ENCODE data around the gene RGS12. TPM values are rescaled to one million over a fixed set of nuclear protein-coding genes. Genes with fewer than 3 reads are reported as not detected.

RGS12 gene
- total RNA-seq, 1 donor from 2014 or later: 28.2 TPM

DNA sequence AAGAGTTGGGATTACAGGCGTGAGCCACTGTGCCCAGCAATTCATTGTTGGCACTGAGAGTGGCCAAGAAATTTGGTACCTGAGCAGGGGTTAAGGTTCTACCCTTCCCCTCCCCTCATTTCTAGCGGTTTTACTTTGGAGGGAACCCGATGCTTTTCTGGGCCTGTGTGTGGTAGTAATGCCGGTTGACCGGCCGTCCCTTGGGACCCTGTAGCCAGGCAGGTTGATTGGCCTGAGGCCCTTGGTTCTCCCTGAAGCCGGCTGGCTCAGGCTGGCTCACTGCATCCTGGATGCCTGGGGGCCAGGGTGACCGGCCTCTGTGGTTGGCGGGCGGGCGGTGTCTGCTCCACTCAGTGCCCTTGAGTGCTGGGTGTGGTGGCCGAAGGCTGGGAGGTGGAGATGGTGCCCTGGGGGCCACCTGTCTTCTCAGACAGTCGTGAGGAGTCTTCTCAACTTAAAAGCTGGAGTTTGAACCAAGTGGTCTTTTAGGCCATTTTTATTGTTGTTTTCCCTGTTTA lies 45.6 kb downstream of the RGS12 start:
- no peak overlapping the region for H3K27ac ChIP-seq (ENCODE audit: low read depth, low read length)
- H3K36me3 ChIP-seq (ENCODE audit: control insufficient read depth in 3 of 3, insufficient read depth in 3 of 3, low read length in 3 of 3): no peaks in the 10 kb centered on the region
- H3K4me3 ChIP-seq (ENCODE audit: low read length in 3 of 3): no peak overlapping the region
- no peaks in the 10 kb centered on the region for H3K27me3 ChIP-seq (ENCODE audit: control insufficient read depth in 3 of 3, insufficient read depth in 3 of 3, low read length in 3 of 3)
- H3K9ac ChIP-seq (ENCODE audit: low read depth in 1 of 3, low read length in 3 of 3): no peak overlapping the region
- peaks cover 5 to 17% (median 13%) of the 10 kb centered on the region in 3 donors for H3K4me1 ChIP-seq (ENCODE audit: control insufficient read depth in 3 of 3, insufficient read depth in 3 of 3, low read length in 3 of 3)
- no peaks in the 10 kb centered on the region for H3K9me3 ChIP-seq (ENCODE audit: control insufficient read depth in 3 of 3, low read length in 3 of 3)

DNA sequence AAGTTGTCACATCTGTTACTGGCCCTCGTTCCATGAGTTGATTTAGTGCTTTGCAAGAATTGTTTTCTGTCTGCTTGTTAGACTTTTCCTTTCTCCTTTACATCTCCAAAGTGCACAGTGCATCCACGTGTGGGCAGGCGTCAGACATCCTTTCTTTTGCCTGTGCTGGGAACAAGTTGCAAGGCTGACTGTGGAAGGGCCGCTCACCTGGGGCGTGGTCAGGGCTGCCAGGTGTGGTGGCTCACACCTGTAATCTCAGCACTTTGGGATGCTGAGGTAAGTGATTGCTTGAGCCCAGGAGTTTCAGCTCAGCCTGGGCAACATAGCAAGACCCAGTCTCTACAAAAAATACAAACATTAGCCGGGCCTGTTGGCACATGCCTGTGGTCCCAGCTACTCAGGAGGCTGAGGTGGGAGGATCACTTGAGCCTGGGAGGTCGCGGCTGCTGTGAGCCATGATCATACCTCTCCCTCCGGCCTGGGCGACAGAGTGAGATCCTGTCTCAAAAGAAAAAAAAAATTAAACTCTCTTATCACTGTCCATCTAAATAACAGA lies 46.2 kb downstream of the RGS12 start:
- Histone ChIP-seq H3K36me3 (ENCODE audit: control insufficient read depth in 3 of 3, insufficient read depth in 3 of 3, low read length in 3 of 3) (no peaks in the 10 kb centered on the region), H3K27me3 (ENCODE audit: control insufficient read depth in 3 of 3, insufficient read depth in 3 of 3, low read length in 3 of 3) (no peaks in the 10 kb centered on the region), H3K9ac (ENCODE audit: low read depth in 1 of 3, low read length in 3 of 3) (no peak overlapping the region), H3K9me3 (ENCODE audit: control insufficient read depth in 3 of 3, low read length in 3 of 3) (no peaks in the 10 kb centered on the region), H3K4me1 (ENCODE audit: control insufficient read depth in 3 of 3, insufficient read depth in 3 of 3, low read length in 3 of 3) (peaks cover 5 to 17% (median 13%) of the 10 kb centered on the region in 3 donors), H3K27ac (ENCODE audit: low read depth, low read length) (no peak overlapping the region), H3K4me3 (ENCODE audit: low read length in 3 of 3) (no peak overlapping the region)

DNA sequence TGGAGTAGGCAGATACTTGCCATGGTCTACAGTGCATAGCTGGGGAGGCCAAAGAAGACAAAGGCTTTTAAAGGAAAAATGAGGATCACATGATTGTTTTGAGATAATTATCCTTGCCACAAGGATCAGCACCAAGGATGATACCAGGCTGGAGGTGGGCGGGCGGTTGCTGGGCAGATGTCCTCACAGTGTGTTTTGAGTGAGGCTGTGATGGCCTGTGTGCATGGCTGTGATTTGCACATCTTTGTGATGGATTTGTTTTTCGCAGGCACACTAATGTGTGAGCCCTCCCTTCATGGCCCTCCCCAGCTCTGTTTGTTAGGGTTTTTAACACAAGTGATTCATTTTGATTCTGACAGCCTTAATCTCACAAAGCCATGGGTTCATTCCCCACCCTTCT lies 46.8 kb downstream of the RGS12 start:
- H3K27ac ChIP-seq (ENCODE audit: low read depth, low read length): no peak overlapping the region
- no peaks in the 10 kb centered on the region for H3K9me3 ChIP-seq (ENCODE audit: control insufficient read depth in 3 of 3, low read length in 3 of 3)
- H3K27me3 ChIP-seq (ENCODE audit: control insufficient read depth in 3 of 3, insufficient read depth in 3 of 3, low read length in 3 of 3): no peaks in the 10 kb centered on the region
- H3K4me3 ChIP-seq (ENCODE audit: low read length in 3 of 3): no peak overlapping the region
- H3K36me3 ChIP-seq (ENCODE audit: control insufficient read depth in 3 of 3, insufficient read depth in 3 of 3, low read length in 3 of 3): peaks cover 0 to 2% (median 0%) of the 10 kb centered on the region in 3 donors
- peaks cover 5 to 17% (median 13%) of the 10 kb centered on the region in 3 donors for H3K4me1 ChIP-seq (ENCODE audit: control insufficient read depth in 3 of 3, insufficient read depth in 3 of 3, low read length in 3 of 3)
- no peak overlapping the region for H3K9ac ChIP-seq (ENCODE audit: low read depth in 1 of 3, low read length in 3 of 3)

DNA sequence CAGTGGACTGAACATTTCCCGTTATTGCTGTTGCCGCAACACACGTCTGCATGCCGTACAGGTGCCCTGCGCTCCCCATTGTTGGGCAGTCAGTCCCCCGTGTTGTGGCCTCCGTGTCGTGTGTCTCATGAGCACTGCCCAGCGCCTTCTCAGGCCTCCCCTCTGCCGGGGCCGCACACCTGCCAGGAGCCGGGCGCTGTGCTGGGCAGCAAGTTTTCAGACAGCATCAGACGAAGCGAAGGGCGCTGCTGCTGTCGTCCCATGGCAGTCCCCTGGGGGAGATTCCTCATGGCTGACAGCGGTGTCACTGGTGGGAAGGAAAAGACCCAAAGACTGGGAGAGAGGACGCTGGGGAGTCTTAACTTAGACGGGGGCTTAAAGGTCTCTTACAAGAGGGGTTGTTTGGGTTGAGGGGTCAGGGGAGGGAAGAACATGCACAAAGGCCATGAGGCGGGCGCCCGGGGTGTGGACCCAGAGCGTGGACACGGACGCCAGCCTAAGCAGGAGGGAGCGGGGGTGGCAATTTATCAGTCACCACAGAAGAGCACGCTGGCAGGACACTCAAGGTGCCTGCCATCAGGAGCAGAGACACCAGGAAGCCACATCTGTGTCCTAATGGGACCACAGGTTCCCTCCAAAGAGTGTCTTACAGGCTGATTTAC lies 47.3 kb downstream of the RGS12 start:
- H3K9me3 ChIP-seq (ENCODE audit: control insufficient read depth in 3 of 3, low read length in 3 of 3): no peaks in the 10 kb centered on the region
- H3K9ac ChIP-seq (ENCODE audit: low read depth in 1 of 3, low read length in 3 of 3): peak overlapping the region in 1 of 3 donors; percentile 73
- peaks cover 0 to 3% (median 0%) of the 10 kb centered on the region in 3 donors for H3K36me3 ChIP-seq (ENCODE audit: control insufficient read depth in 3 of 3, insufficient read depth in 3 of 3, low read length in 3 of 3)
- H3K27ac ChIP-seq (ENCODE audit: low read depth, low read length): no peak overlapping the region
- peaks cover 5 to 17% (median 13%) of the 10 kb centered on the region in 3 donors for H3K4me1 ChIP-seq (ENCODE audit: control insufficient read depth in 3 of 3, insufficient read depth in 3 of 3, low read length in 3 of 3)
- H3K4me3 ChIP-seq (ENCODE audit: low read length in 3 of 3): peak overlapping the region in 2 of 3 donors; percentile 12 to 45
- H3K27me3 ChIP-seq (ENCODE audit: control insufficient read depth in 3 of 3, insufficient read depth in 3 of 3, low read length in 3 of 3): no peaks in the 10 kb centered on the region

DNA sequence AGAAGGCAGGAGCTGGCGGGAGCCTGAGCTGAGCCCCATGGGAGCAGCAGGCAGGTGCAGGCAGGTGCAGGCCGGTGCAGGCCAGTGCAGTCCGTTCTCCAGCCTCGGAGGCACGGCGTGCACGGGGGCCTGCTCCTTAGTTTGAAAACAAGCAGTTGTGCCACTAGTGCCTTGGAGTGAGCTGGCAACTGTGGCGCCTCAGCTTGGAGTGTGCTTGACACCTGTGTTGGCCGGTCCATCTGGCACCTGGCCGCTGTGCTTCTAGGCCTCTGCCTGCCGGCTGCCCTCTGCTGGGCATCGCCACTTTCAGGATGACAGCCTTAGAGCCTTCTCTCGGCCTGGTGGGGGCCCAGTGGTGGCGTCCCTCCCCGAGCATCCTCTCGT lies 47.9 kb downstream of the RGS12 start:
- peak overlapping the region in 2 of 3 donors; percentile 12 to 45 for H3K4me3 ChIP-seq (ENCODE audit: low read length in 3 of 3)
- H3K4me1 ChIP-seq (ENCODE audit: control insufficient read depth in 3 of 3, insufficient read depth in 3 of 3, low read length in 3 of 3): peaks cover 5 to 17% (median 10%) of the 10 kb centered on the region in 3 donors
- peak overlapping the region in 1 of 3 donors; percentile 73 for H3K9ac ChIP-seq (ENCODE audit: low read depth in 1 of 3, low read length in 3 of 3)
- H3K9me3 ChIP-seq (ENCODE audit: control insufficient read depth in 3 of 3, low read length in 3 of 3): no peaks in the 10 kb centered on the region
- H3K27me3 ChIP-seq (ENCODE audit: control insufficient read depth in 3 of 3, insufficient read depth in 3 of 3, low read length in 3 of 3): no peaks in the 10 kb centered on the region
- H3K36me3 ChIP-seq (ENCODE audit: control insufficient read depth in 3 of 3, insufficient read depth in 3 of 3, low read length in 3 of 3): peaks cover 0 to 3% (median 0%) of the 10 kb centered on the region in 3 donors
- no peak overlapping the region for H3K27ac ChIP-seq (ENCODE audit: low read depth, low read length)

DNA sequence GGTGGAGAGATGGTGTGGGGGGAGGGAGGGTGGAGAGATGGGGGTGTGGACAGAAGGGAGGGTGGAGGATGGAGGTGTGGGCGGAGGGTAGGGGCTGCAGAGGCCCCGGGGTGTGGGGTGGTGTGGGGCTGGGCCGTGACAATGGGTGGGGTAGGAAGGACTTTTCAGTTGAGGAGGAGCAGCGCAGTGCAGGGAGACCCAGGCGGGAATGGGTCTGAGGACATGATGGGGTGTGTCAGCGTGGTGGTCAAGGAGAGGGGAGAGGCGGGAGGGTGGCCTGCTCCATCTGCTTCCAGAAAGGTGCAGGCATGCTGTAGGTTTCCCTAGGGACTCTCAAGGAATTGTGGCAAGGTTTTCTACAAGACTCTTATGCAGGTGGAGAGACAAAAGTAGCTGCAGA lies 48.9 kb downstream of the RGS12 start:
- no peaks in the 10 kb centered on the region for H3K27me3 ChIP-seq (ENCODE audit: control insufficient read depth in 3 of 3, insufficient read depth in 3 of 3, low read length in 3 of 3)
- no peaks in the 10 kb centered on the region for H3K9me3 ChIP-seq (ENCODE audit: control insufficient read depth in 3 of 3, low read length in 3 of 3)
- no peak overlapping the region for H3K4me3 ChIP-seq (ENCODE audit: low read length in 3 of 3)
- H3K4me1 ChIP-seq (ENCODE audit: control insufficient read depth in 3 of 3, insufficient read depth in 3 of 3, low read length in 3 of 3): peaks cover 5 to 21% (median 12%) of the 10 kb centered on the region in 3 donors
- H3K9ac ChIP-seq (ENCODE audit: low read depth in 1 of 3, low read length in 3 of 3): no peak overlapping the region
- H3K36me3 ChIP-seq (ENCODE audit: control insufficient read depth in 3 of 3, insufficient read depth in 3 of 3, low read length in 3 of 3): peaks cover 0 to 3% (median 0%) of the 10 kb centered on the region in 3 donors
- no peak overlapping the region for H3K27ac ChIP-seq (ENCODE audit: low read depth, low read length)

DNA sequence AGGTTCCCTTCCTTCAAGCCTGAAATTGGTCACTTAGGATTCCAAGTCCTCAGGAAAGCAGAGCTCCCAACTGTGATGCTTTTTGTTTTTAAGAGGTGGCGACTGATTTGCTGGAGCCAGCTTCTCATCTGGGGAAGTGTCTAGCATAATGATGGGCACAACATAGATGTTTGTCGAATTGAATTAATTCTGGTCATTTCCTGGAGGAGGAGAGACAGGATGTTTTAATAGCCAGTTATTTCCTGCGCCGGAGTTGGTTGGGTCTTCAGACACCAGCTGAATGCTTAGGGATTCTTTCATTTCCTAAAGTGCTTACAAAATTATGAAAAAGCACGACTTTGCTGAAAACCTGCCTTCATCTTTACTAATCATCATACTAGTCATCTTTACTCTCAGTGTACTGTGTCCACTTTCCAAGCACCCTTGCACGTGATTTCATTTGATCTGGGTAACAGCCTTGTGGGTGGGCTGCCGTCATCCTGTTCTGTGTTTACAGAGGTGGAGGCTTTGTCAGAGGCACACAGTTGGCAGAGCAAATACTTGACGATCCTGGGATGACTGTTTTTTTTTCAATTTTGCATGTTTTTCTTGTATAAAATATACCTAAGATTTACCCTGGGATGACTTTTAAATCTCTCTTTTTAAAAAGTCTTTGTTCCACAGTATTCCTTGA lies 49.5 kb downstream of the RGS12 start:
- peaks cover 5 to 21% (median 12%) of the 10 kb centered on the region in 3 donors for H3K4me1 ChIP-seq (ENCODE audit: control insufficient read depth in 3 of 3, insufficient read depth in 3 of 3, low read length in 3 of 3)
- no peaks in the 10 kb centered on the region for H3K27me3 ChIP-seq (ENCODE audit: control insufficient read depth in 3 of 3, insufficient read depth in 3 of 3, low read length in 3 of 3)
- peaks cover 0 to 3% (median 0%) of the 10 kb centered on the region in 3 donors for H3K36me3 ChIP-seq (ENCODE audit: control insufficient read depth in 3 of 3, insufficient read depth in 3 of 3, low read length in 3 of 3)
- H3K9me3 ChIP-seq (ENCODE audit: control insufficient read depth in 3 of 3, low read length in 3 of 3): no peaks in the 10 kb centered on the region
- H3K27ac ChIP-seq (ENCODE audit: low read depth, low read length): no peak overlapping the region
- no peak overlapping the region for H3K9ac ChIP-seq (ENCODE audit: low read depth in 1 of 3, low read length in 3 of 3)
- no peak overlapping the region for H3K4me3 ChIP-seq (ENCODE audit: low read length in 3 of 3)

Other genes with a start within 250 kb of the RGS12 start
- gene HTT-AS, start 218.5 kb upstream of the RGS12 start, total RNA-seq: not detected
- gene HTT, start 218.3 kb upstream of the RGS12 start, total RNA-seq: 43.8 TPM
- gene MSANTD1, start 43.9 kb upstream of the RGS12 start, total RNA-seq: 1.0 TPM
- 0.52 TPM for gene HGFAC, start 148.9 kb downstream of the RGS12 start, total RNA-seq
- 9.9 TPM for gene DOK7, start 170.3 kb downstream of the RGS12 start, total RNA-seq
- gene LRPAP1, start 239.4 kb downstream of the RGS12 start, total RNA-seq: 15.7 TPM

All from skeletal muscle tissue (tissue), 4 donors.